Keratinocyte (primary cell): ENCODE measurements around the gene ANXA11. TPM values are rescaled to one million over a fixed set of nuclear protein-coding genes. Genes with fewer than 3 reads are reported as not detected.

Experiments
- DNase-seq: peaks from one replicate; pipeline ENCODE4 v3.0.0-alpha.2; 2011; ENCODE audit warnings: low read depth, missing footprints, low spot score
- FAIRE-seq: peaks from 2 replicates; lab custom pipeline; 2011; peaks lifted over from hg19 to GRCh38; lab: Jason Lieb, UNC
- H2AFZ ChIP-seq: 2 replicates; pipeline ENCODE4 v1.6.0; 2012; ENCODE audit warnings: low read length, control low read depth, inconsistent platforms; ENCODE audit not compliant: control insufficient read depth
- H3K27ac ChIP-seq: 2 replicates; pipeline ENCODE4 v1.5.1; 2011; ENCODE audit warnings: low read length; ENCODE audit not compliant: control insufficient read depth, insufficient read depth
- H3K27me3 ChIP-seq: 3 replicates; pipeline ENCODE4 v1.6.0; 2011; ENCODE audit warnings: low read length; ENCODE audit not compliant: control insufficient read depth, insufficient read depth; ENCODE audit errors: extremely low read depth
- H3K36me3 ChIP-seq, 2 experiments: 2 replicates in 1 of 2; 3 replicates in 1 of 2; pipeline ENCODE4 v1.5.1; 2011; ENCODE audit warnings: low read length in 2 of 2, mild to moderate bottlenecking in 1 of 2; ENCODE audit not compliant: control insufficient read depth in 2 of 2, insufficient read depth in 2 of 2; ENCODE audit errors: extremely low read depth in 1 of 2
- H3K4me1 ChIP-seq: 3 replicates; pipeline ENCODE4 v1.5.1; 2011; ENCODE audit warnings: low read length; ENCODE audit not compliant: control insufficient read depth, insufficient read depth; ENCODE audit errors: extremely low read depth
- H3K4me2 ChIP-seq: 3 replicates; pipeline ENCODE4 v1.6.0; 2011; ENCODE audit warnings: low read depth, low read length; ENCODE audit not compliant: control insufficient read depth, insufficient read depth; ENCODE audit errors: extremely low read depth
- H3K4me3 ChIP-seq, 3 experiments: fragments of 200-600 bp in 1 of 3; sonication (generic) in 1 of 3; 2 replicates in 2 of 3; 3 replicates in 1 of 3; pipeline ENCODE4 v1.5.1; 2011 to 2016; ENCODE audit warnings: low read length in 3 of 3, mild to moderate bottlenecking in 3 of 3, control low read depth in 2 of 3, inconsistent platforms in 1 of 3, low read depth in 1 of 3, mixed read lengths in 1 of 3, mixed run types in 1 of 3, moderate library complexity in 1 of 3; ENCODE audit not compliant: control insufficient read depth in 2 of 3, insufficient read depth in 2 of 3; ENCODE audit errors: extremely low read depth in 1 of 3
- H3K79me2 ChIP-seq: 2 replicates; pipeline ENCODE4 v1.6.0; 2012; ENCODE audit warnings: low read length; ENCODE audit not compliant: control insufficient read depth, insufficient read depth
- H3K9ac ChIP-seq: 3 replicates; pipeline ENCODE4 v1.6.0; 2011; ENCODE audit warnings: low read length; ENCODE audit not compliant: control insufficient read depth, insufficient read depth; ENCODE audit errors: extremely low read depth
- H3K9me1 ChIP-seq: 3 replicates; pipeline ENCODE4 v1.6.0; 2011; ENCODE audit warnings: low read length; ENCODE audit not compliant: control insufficient read depth, insufficient read depth; ENCODE audit errors: extremely low read depth
- H3K9me3 ChIP-seq: 2 replicates; pipeline ENCODE4 v1.5.1; 2012; ENCODE audit warnings: low read depth, low read length; ENCODE audit not compliant: control insufficient read depth
- H4K20me1 ChIP-seq: 3 replicates; pipeline ENCODE4 v1.6.0; 2011; ENCODE audit warnings: low read length; ENCODE audit not compliant: control insufficient read depth, insufficient read depth; ENCODE audit errors: extremely low read depth
- EZH2 ChIP-seq: IDR thresholded peaks from one replicate; pipeline ENCODE4 v1.6.1; 2012; ENCODE audit warnings: inconsistent platforms, mild to moderate bottlenecking, low read length, moderate library complexity
- dilution Hi-C: fragments of 300-500 bp; cut with MboI; formaldehyde crosslinking; loops from one replicate; pipeline ENCODE4 v1.7.0; 2020; ENCODE audit warnings: low sequenced_read_pairs; ENCODE audit not compliant: extremely low pct_ligation_motif_present
- polyA plus RNA-seq, 5 experiments: library from polyadenylated mRNA; depleted of rRNA in 3 of 5; stranded (reverse) in 3 of 5; stranded (forward) in 1 of 5; unstranded in 1 of 5; fragments of >200 nt; gene quantifications; 1 replicate in 1 of 5; 2 replicates in 3 of 5; 3 replicates in 1 of 5; pipeline versions ENCODE4 v1.2.1 to v1.2.3, GENCODE V29; 2011 to 2012; ENCODE audit warnings: missing spikeins in 2 of 5, low read depth in 1 of 5, low replicate concordance in 1 of 5
- TF ChIP-seq, protein P1 (sequence below), 3 experiments: IDR thresholded peaks in 1 of 3; conservative IDR thresholded peaks in 1 of 3; optimal IDR thresholded peaks in 1 of 3; 2 replicates in 2 of 3; 3 replicates in 1 of 3; pipeline versions ENCODE3 to v1.5.1; 2011; ENCODE audit warnings: low read length in 3 of 3, mild to moderate bottlenecking in 3 of 3, moderate library complexity in 2 of 3, control low read depth in 1 of 3, inconsistent platforms in 1 of 3; ENCODE audit not compliant: insufficient read depth in 2 of 3; ENCODE audit errors: extremely low read depth in 1 of 3

The ANXA11 gene
- polyA plus RNA-seq, 1 donor (not counting 4 experiments of a cell fraction or from before 2014, with no cell fraction given), result 97.9 TPM

DNA sequence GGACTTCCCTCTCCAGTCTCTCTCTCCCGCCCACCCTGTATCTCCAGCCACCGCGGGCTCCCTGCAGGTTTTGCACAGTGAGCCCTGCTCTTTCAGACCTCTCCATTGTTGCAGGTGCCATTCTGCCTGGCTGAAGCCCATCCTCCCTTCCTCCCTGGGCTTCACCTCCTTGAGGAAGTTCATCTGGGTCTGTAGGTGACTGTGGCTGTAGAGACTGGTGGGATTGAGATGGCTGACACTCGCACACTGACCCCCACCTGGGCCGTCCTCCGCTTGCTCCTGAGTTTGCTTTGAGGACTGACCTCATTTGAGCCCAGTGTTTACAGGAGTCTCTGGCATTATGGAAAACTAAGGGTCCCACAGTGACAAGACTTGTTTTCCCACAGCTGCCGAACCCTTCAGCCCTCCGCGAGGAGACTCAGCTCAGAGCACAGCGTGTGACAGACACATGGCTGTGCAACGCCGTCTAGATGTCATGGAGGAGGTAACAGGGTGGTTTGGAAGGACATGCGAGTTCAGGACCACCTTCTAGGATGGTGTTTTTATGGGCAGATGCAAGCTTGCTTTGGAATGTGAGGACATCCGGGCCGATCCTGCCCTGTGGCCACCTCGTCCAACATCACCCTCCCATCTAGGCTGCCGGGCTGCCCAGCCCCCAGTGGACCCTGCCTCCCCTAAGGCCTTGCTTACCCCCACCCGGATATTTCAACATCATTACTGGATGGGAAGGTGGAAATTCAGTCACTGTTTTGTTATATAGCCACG, 63.5 kb downstream of the ANXA11 start:
- Histone ChIP-seq H3K9me3 (no peaks in the 10 kb centered on the region), H3K9me1 (no peaks in the 10 kb centered on the region), H3K36me3 (no peaks in the 10 kb centered on the region), H3K4me1 (peaks cover 5% of the 10 kb centered on the region), H3K9ac (no peak overlapping the region), H2AFZ (no peak overlapping the region), H3K27ac (no peak overlapping the region), H3K79me2 (no peaks in the 10 kb centered on the region), H4K20me1 (no peaks in the 10 kb centered on the region), H3K4me3 (no peak overlapping the region), H3K27me3 (peaks cover 3% of the 10 kb centered on the region), H3K4me2 (no peak overlapping the region)
- dilution Hi-C loops, result no loop called here
- FAIRE-seq (no peak), DNase-seq (no peak)
- TF ChIP-seq EZH2, result no peak
- TF ChIP-seq, protein P1, sequence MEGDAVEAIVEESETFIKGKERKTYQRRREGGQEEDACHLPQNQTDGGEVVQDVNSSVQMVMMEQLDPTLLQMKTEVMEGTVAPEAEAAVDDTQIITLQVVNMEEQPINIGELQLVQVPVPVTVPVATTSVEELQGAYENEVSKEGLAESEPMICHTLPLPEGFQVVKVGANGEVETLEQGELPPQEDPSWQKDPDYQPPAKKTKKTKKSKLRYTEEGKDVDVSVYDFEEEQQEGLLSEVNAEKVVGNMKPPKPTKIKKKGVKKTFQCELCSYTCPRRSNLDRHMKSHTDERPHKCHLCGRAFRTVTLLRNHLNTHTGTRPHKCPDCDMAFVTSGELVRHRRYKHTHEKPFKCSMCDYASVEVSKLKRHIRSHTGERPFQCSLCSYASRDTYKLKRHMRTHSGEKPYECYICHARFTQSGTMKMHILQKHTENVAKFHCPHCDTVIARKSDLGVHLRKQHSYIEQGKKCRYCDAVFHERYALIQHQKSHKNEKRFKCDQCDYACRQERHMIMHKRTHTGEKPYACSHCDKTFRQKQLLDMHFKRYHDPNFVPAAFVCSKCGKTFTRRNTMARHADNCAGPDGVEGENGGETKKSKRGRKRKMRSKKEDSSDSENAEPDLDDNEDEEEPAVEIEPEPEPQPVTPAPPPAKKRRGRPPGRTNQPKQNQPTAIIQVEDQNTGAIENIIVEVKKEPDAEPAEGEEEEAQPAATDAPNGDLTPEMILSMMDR (optimal IDR thresholded peaks at IDR 0.05 in 1 of 3, IDR thresholded peaks at IDR 0.05 in 1 of 3, conservative IDR thresholded peaks at IDR 0.05 in 1 of 3; ENCODE audit: extremely low read depth in 1 of 3, insufficient read depth in 2 of 3, low read length in 3 of 3), result no peak

DNA sequence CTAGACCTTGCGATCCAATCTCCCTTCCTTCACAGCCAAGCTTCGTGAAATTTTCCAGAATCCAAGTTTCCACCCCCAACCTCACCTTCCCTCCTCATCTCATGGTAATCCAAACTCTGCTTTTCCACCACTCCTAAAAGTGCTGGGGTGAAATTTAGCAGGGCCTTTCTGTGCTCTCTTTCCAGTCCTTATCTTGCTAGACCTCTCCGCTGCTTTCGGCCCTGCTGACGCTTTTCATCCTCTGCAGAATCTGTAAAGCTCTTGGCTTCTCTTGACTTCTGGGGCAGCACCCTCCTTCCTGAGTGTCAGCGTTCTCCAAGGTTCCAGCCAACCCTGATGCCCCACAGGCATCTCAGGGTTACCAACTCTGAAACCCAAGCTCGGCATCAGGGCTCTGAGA, 65.1 kb downstream of the ANXA11 start:
- DNase-seq, result no peak
- Histone ChIP-seq H4K20me1 (no peaks in the 10 kb centered on the region), H2AFZ (no peak overlapping the region), H3K9ac (no peak overlapping the region), H3K9me3 (no peaks in the 10 kb centered on the region), H3K79me2 (no peaks in the 10 kb centered on the region), H3K36me3 (no peaks in the 10 kb centered on the region), H3K4me1 (peaks cover 10% of the 10 kb centered on the region), H3K9me1 (no peaks in the 10 kb centered on the region), H3K27me3 (peaks cover 3% of the 10 kb centered on the region), H3K27ac (no peak overlapping the region), H3K4me2 (no peak overlapping the region), H3K4me3 (no peak overlapping the region)
- FAIRE-seq, result no peak
- dilution Hi-C loops, result no loop called here
- TF ChIP-seq, protein P1 (optimal IDR thresholded peaks at IDR 0.05 in 1 of 3, IDR thresholded peaks at IDR 0.05 in 1 of 3, conservative IDR thresholded peaks at IDR 0.05 in 1 of 3; ENCODE audit: extremely low read depth in 1 of 3, insufficient read depth in 2 of 3, low read length in 3 of 3), result no peak
- no peak for TF ChIP-seq EZH2
